ENCODE measurements around the gene AKT1.
"Not testable (repeated sequence)": the region's sequence is repeated elsewhere in the genome, so short reads cannot be mapped to it uniquely, and the experiment has no call there.

Gene AKT1

DNA sequence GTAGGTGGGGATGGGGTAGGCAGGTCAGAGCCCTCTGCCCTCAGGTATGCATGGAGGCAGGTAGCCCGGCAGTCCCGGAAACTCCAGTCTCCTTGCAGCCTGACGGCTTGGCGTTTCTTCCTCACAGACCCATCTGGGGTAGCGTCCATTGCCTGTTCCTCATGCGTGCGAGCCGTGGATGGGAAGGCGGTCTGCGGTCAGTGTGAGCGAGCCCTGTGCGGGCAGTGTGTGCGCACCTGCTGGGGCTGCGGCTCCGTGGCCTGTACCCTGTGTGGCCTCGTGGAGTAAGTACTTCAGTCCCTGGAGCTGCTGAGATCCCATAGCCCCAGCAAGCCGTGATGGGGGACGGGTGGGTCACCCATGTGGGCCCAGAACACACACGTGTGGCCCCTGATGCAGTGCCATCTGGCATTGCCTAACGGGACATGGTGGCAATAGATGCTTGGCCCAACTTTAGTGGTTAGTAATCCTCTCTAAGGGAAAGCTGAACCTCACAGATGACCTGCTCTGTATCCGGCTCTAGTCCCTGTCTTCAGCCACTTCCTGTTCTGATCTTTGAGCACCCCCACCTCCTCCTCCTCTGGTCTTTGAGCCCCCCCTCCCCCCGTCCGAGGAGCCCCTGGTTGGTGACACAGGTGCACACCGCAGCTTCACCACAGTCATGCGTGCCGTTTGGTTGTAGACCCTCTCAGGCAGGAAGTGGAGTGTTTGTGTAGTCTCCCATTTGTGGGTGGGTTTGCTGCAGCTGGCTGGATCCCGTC, 38.9 kb downstream of the AKT1 start:
- H3K9me3 ChIP-seq (ENCODE audit: control insufficient read depth, low read length) = no peaks in the 10 kb centered on the region
- H3K4me1 ChIP-seq (ENCODE audit: control insufficient read depth, insufficient read depth, low read length, poor library complexity, severe bottlenecking) = peaks cover 11% of the 10 kb centered on the region
- 93 to 97% methylated on average over 21 to 22 of the region's 27 CpGs for WGBS, 2 experiments (ENCODE audit: insufficient coverage in 2 of 2)
- peaks cover 72% of the 10 kb centered on the region for H3K36me3 ChIP-seq (ENCODE audit: control insufficient read depth, insufficient read depth, low read length)
- H3K27ac ChIP-seq (ENCODE audit: low read depth, low read length, severe bottlenecking) = no peak overlapping the region
- no peak overlapping the region for H3K4me3 ChIP-seq (ENCODE audit: extremely low read depth, insufficient read depth, low read length, poor library complexity, severe bottlenecking)

DNA sequence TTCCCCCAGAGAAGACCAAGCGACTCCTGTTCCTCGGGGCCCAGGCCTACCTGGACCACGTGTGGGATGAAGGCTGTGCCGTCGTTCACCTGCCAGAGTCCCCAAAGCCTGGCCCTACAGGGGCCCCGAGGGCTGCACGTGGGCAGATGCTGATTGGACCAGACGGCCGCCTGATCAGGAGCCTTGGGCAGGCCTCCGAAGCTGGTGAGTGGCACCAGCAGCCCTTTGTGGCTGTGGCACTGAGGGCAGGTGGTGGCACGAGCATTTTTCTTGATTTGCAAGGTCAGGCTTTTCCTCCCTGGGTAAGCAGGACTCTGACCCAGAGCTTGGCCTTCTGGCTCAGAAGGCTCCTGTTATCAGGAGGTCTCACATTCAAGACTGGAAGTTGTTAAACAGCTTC, 39.9 kb downstream of the AKT1 start:
- H3K27ac ChIP-seq (ENCODE audit: low read depth, low read length, severe bottlenecking) = no peak overlapping the region
- H3K9me3 ChIP-seq (ENCODE audit: control insufficient read depth, low read length) = peaks cover 5% of the 10 kb centered on the region
- H3K4me3 ChIP-seq (ENCODE audit: extremely low read depth, insufficient read depth, low read length, poor library complexity, severe bottlenecking) = no peak overlapping the region
- H3K4me1 ChIP-seq (ENCODE audit: control insufficient read depth, insufficient read depth, low read length, poor library complexity, severe bottlenecking) = peaks cover 11% of the 10 kb centered on the region
- 92 to 98% methylated on average over 11 of the region's 11 CpGs for WGBS, 2 experiments (ENCODE audit: insufficient coverage in 2 of 2)
- H3K36me3 ChIP-seq (ENCODE audit: control insufficient read depth, insufficient read depth, low read length) = peaks cover 61% of the 10 kb centered on the region

DNA sequence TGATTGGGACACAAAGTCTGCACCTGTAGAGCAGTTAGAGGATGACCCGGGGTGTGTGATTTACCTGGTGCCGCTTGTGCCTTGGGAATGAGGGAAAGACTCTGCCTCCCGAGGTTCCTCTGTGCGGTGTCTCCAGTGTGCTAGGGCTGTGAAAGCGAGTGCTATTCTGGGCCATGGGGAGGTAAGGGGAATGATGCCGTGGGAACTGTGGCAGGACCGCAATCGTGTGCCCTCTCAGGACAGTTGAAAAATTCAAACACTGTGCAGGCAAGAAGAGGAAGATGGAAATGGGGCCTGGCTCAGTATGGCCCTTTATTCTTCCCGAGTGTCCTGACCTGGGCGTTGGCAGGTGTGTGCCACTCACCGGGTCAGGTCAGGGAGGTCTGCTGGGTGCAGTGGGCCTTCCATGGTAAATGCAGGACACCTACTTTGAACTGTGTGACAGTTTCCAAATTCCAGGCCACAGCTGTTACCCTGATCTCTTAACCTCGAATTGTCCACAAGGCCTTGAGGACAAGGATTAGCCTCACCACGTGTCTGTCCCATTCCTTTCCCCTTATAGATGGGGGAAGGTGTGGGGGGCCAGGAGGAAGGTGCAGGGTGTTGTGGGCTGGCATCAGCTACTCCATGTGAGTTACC, 41.2 kb downstream of the AKT1 start:
- Histone ChIP-seq H3K27ac (ENCODE audit: low read depth, low read length, severe bottlenecking) (no peak overlapping the region), H3K4me1 (ENCODE audit: control insufficient read depth, insufficient read depth, low read length, poor library complexity, severe bottlenecking) (peaks cover 12% of the 10 kb centered on the region), H3K4me3 (ENCODE audit: extremely low read depth, insufficient read depth, low read length, poor library complexity, severe bottlenecking) (peak overlapping the region; percentile 81), H3K36me3 (ENCODE audit: control insufficient read depth, insufficient read depth, low read length) (peaks cover 48% of the 10 kb centered on the region), H3K9me3 (ENCODE audit: control insufficient read depth, low read length) (peaks cover 5% of the 10 kb centered on the region)
- WGBS, 2 experiments (ENCODE audit: insufficient coverage in 2 of 2) = 84 to 88% methylated on average over 11 to 12 of the region's 13 CpGs

DNA sequence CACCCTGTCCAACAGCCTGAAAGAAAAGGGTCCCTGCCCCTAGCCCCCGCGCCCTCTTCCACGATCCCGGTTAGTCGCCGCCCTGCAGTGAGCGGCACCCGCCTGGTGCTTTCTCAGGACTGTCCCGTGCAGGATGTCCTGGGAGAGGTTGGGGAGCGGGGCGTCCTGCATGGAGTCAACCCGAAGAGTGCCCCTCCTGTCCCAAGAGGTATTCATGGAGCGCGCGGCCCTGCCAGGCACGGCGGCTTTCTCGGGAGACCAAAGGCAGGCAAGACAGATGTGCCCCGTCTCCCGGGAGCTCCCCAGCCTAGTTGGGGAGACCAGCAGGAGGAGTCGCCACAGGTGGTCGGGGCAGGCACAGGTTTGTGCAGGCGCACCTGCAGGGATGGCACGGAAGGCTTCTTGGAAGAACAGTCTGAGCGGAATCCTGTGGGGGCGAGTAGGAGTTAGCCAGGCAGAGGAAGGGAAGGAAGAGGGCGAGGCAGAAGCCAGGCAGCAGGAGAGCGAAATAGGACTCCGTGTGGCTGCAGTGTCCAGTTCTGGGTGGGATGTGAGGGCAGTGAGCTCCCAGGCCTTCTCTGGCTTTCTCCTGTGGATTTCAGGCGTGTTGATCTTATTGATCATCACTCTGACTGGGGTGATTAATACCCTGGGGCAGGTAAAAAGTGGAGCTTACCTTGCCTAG, 41.9 kb downstream of the AKT1 start:
- 3% methylated on average over 26 to 30 of the region's 30 CpGs for WGBS, 2 experiments (ENCODE audit: insufficient coverage in 2 of 2)
- Histone ChIP-seq H3K4me1 (ENCODE audit: control insufficient read depth, insufficient read depth, low read length, poor library complexity, severe bottlenecking) (peaks cover 17% of the 10 kb centered on the region), H3K36me3 (ENCODE audit: control insufficient read depth, insufficient read depth, low read length) (peaks cover 42% of the 10 kb centered on the region), H3K4me3 (ENCODE audit: extremely low read depth, insufficient read depth, low read length, poor library complexity, severe bottlenecking) (peak overlapping the region; percentile 81), H3K9me3 (ENCODE audit: control insufficient read depth, low read length) (peaks cover 5% of the 10 kb centered on the region), H3K27ac (ENCODE audit: low read depth, low read length, severe bottlenecking) (peak overlapping the region; percentile 95)

DNA sequence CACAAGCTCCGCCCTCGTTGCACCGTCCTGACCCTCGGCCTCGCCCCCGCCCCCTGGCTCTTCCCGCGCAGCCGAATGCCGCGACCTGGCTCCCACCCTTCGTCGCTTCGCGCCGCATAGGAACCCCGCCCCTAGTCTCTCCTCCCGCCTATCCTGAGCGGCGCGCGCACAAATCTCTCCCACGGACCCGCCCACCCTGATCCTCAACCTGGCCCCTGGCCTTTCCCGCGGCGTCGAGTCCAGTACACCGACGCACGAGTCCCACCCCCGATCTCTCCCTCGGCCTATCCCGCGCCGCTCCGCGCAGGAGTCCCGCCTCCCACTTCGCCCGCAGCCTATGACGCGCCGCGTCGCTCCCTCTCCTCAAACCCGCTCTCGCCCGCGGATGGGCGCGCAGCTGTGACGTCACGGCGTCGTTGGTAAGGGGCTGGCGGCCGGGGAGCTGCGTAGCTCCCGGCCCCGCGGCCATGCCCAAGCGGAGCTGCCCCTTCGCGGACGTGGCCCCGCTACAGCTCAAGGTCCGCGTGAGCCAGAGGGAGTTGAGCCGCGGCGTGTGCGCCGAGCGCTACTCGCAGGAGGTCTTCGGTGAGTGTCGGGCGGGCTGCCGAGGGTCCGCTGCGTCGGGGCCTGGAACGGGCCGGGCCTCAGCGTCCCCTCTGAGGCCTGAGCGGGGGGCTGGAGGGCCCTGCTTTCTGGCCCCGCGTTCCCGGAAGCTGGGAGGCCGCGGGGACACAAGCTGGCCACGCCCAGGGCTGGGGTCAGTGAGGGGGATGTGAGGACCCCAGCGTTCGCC, 42.6 kb downstream of the AKT1 start, which contains the start of gene SIVA1:
Gene SIVA1, plus strand, starts transcription at position 413 of the 793 bp plus-strand sequence. Its CDS starts 55 bp downstream, at position 468.
- Histone ChIP-seq H3K9me3 (ENCODE audit: control insufficient read depth, low read length) (peaks cover 5% of the 10 kb centered on the region), H3K27ac (ENCODE audit: low read depth, low read length, severe bottlenecking) (peak within 1 kb of the TSS; percentile 95), H3K4me3 (ENCODE audit: extremely low read depth, insufficient read depth, low read length, poor library complexity, severe bottlenecking) (peak within 1 kb of the TSS; percentile 81), H3K36me3 (ENCODE audit: control insufficient read depth, insufficient read depth, low read length) (peaks cover 34% of the 10 kb centered on the region), H3K4me1 (ENCODE audit: control insufficient read depth, insufficient read depth, low read length, poor library complexity, severe bottlenecking) (peaks cover 23% of the 10 kb centered on the region)
- 0% methylated on average over 66 to 84 of the region's 95 CpGs for WGBS, 2 experiments (ENCODE audit: insufficient coverage in 2 of 2)

DNA sequence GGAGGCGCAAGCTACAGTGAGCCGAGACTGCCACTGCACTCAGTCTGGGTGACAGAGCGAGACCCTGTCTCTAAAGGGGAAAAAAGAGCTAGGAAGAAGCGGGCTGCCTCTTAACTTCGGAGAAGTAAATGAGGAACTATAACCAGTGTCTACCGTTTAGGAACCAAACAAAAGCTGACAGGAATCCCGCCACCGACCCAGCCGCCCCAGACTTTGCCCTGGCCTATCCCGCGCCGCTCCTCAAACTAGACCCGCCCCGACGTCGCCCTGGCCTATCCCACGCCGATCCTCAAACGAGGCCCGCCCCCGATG, 43.2 kb downstream of the AKT1 start:
- H3K9me3 ChIP-seq (ENCODE audit: control insufficient read depth, low read length) = peaks cover 5% of the 10 kb centered on the region
- peaks cover 24% of the 10 kb centered on the region for H3K4me1 ChIP-seq (ENCODE audit: control insufficient read depth, insufficient read depth, low read length, poor library complexity, severe bottlenecking)
- peak overlapping the region; percentile 81 for H3K4me3 ChIP-seq (ENCODE audit: extremely low read depth, insufficient read depth, low read length, poor library complexity, severe bottlenecking)
- H3K36me3 ChIP-seq (ENCODE audit: control insufficient read depth, insufficient read depth, low read length) = peaks cover 29% of the 10 kb centered on the region
- 11% methylated on average over 21 of the region's 21 CpGs for WGBS, 2 experiments (ENCODE audit: insufficient coverage in 2 of 2)
- H3K27ac ChIP-seq (ENCODE audit: low read depth, low read length, severe bottlenecking) = peak overlapping the region; percentile 75

DNA sequence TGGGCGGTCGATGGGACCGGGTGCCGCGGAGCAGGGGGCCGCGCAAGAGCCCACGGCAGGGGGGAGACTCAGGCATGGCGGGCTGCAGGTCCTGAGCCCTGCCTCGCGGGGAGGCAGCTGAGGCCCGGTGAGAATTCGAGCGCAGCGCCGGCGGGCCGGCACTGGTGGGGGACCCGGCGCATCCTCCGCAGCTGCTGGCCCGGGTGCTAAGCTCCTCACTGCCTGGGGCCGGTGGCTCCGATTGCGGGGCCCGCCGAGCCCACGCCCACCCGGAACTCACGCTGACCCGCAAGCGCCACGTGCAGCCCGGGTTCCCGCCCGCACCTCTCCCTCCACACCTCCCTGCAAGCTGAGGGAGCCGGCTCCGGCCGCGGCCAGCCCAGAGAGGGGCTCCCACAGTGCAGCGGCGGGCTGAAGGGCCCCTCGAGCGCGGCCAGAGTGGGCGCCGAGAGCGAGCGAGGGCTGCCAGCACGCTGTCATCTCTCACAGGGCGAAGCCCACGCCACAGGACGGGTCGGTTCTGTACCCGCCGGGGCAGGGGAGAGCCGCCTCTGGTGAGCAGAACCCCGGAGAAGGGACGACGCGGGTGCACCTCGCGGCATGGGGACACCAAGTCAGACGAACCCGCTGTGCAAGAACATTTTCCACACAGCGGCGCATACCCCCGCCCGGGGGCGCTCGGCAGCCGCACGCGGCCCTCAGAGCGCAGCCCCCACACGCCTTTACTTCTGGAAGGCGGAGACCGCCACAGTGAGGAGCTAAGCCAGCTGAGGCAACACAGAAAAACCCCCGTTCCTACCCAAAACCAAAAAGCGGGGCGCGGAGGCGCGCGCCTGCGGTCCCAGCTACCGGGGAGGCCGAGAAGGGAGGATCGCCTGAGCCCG, 43.8 kb downstream of the AKT1 start:
- Histone ChIP-seq H3K36me3 (ENCODE audit: control insufficient read depth, insufficient read depth, low read length) (peaks cover 23% of the 10 kb centered on the region), H3K27ac (ENCODE audit: low read depth, low read length, severe bottlenecking) (peak overlapping the region; percentile 75), H3K4me1 (ENCODE audit: control insufficient read depth, insufficient read depth, low read length, poor library complexity, severe bottlenecking) (peaks cover 24% of the 10 kb centered on the region), H3K9me3 (ENCODE audit: control insufficient read depth, low read length) (peaks cover 5% of the 10 kb centered on the region), H3K4me3 (ENCODE audit: extremely low read depth, insufficient read depth, low read length, poor library complexity, severe bottlenecking) (peak overlapping the region; percentile 81)
- 92 to 93% methylated on average over 68 to 84 of the region's 90 CpGs for WGBS, 2 experiments (ENCODE audit: insufficient coverage in 2 of 2)

DNA sequence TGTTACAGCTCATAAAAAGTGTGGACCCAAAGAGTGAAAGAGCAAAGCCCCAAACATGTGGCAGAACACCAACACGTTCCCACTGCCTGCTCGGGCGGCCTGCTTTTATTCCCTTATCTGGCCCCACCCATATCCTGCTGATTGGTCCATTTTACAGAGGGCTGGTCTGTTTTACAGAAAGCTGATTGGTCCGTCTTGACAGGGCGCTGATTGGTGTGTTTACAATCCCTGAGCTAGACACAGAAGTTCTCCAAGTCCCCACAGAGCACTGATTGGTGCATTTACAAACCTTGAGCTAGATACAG, 44.8 kb downstream of the AKT1 start:
- H3K27ac ChIP-seq (ENCODE audit: low read depth, low read length, severe bottlenecking); H3K9me3 ChIP-seq (ENCODE audit: control insufficient read depth, low read length); H3K4me3 ChIP-seq (ENCODE audit: extremely low read depth, insufficient read depth, low read length, poor library complexity, severe bottlenecking): not testable (repeated sequence)
- H3K36me3 ChIP-seq (ENCODE audit: control insufficient read depth, insufficient read depth, low read length) = peaks cover 12% of the 10 kb centered on the region
- H3K4me1 ChIP-seq (ENCODE audit: control insufficient read depth, insufficient read depth, low read length, poor library complexity, severe bottlenecking) = peaks cover 24% of the 10 kb centered on the region
- WGBS, 2 experiments (ENCODE audit: insufficient coverage in 2 of 2) = 93 to 100% methylated on average over 4 to 5 of the region's 5 CpGs

DNA sequence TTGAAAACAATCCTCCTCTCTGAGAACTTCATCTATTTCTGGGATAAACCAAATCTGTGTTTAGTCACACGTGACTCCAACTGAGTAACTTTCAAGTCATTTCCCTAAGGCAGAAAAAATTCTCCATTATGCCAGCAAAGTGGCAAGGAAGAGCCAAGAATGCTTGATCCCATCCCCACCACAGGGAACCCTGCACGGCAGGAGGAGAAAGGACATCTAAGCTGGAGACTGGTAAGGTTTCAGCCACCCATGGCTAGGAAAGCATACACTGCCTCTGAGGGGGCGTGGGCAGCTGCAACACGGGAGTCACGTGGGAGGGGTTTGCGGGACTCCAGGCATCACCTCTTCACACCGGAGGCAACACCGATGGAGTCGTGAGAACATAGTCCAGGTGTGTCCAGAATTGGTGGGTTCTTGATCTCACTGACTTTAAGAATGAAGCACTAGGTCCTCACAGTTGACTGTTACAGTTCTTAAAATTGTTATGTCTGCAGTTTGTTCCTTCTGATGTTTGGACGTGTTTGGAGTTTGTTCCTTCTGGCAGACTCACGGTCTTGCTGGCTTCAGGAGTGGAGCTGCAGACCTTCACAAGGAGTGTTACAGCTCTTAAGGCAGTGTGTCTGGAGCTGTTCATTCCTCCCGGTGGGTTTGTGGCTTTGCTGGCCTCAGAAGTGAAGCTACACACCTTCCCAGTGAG, 45.3 kb downstream of the AKT1 start:
- H3K4me1 ChIP-seq (ENCODE audit: control insufficient read depth, insufficient read depth, low read length, poor library complexity, severe bottlenecking) = peaks cover 24% of the 10 kb centered on the region
- peaks cover 7% of the 10 kb centered on the region for H3K36me3 ChIP-seq (ENCODE audit: control insufficient read depth, insufficient read depth, low read length)
- no peak overlapping the region for H3K4me3 ChIP-seq (ENCODE audit: extremely low read depth, insufficient read depth, low read length, poor library complexity, severe bottlenecking)
- H3K27ac ChIP-seq (ENCODE audit: low read depth, low read length, severe bottlenecking) = no peak overlapping the region
- peaks cover 5% of the 10 kb centered on the region for H3K9me3 ChIP-seq (ENCODE audit: control insufficient read depth, low read length)
- 84 to 87% methylated on average over 11 to 12 of the region's 12 CpGs for WGBS, 2 experiments (ENCODE audit: insufficient coverage in 2 of 2)
